ENCODE results near the gene AKR1A1.

DNA sequence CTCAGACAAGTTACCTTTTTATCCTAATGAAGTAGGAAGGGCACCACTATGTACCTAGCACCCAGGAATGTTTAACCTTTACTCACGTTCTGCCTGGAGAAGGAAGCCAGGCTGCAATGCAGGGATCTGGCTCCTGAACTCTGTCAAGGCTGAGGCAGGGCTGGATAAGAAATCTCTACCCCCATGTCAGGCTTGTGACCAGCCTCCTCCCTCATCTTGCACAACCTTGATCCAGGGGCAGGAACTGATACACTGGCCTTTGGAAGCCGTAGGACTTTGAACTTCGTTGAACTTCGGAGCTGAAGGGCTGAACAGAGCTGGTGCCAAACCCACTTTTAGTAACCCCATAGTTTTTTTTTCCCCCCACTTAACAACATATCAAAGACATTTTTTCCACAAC lies 8.0 kb upstream of the AKR1A1 start:
- TF ChIP-seq POLR2AphosphoS5 (IDR thresholded peaks at IDR 0.05; ENCODE audit: low read depth, low read length), result no peak
- TF ChIP-seq POLR2A (IDR thresholded peaks at IDR 0.05; ENCODE audit: low read depth, low read length), result no peak

Data from GM12891 (cell line).